ENCODE measurements around the gene ADM. TPM values are rescaled to one million over a fixed set of nuclear protein-coding genes. Genes with fewer than 3 reads are reported as not detected.
A peak's percentile ranks its signal among the peaks of the same experiment; 100 is the strongest.

Gene ADM
- total RNA-seq, 2 experiments from 2014 or later: 11.7 to 14.4 TPM

DNA sequence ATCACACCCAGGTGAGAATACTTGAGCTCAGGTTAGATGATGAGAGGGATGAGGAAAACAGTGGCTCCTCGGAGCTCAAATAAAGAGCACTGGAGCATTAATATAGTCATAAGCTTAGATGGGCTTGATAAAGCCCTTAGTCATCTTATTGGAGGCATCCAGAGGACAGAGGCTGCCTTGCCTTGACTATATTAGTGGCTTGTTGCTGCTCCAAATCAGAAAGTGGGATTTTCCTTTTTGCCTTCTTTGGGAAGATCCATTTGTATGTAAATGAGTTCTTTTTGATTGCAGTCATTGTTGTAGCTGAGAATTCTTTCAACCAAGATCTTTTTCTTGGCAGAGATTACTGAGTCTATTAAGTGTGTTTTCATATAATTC lies 18.9 kb downstream of the ADM start:
- peak overlapping the region; percentile 86 for H3K27ac Mint-ChIP-seq
- ChIA-PET CTCF (interaction anchor here (0.6 to 3.3 kb wide), 14 partner anchors 9 to 1209 kb away, joined by 3 to 41 read pairs (median 4); no protein-coding TSS in a partner anchor), POLR2A (no interaction called here)
- peaks cover 2% of the 10 kb centered on the region for H3K27me3 Mint-ChIP-seq
- no peaks in the 10 kb centered on the region for H3K36me3 Mint-ChIP-seq (ENCODE audit: low read depth)
- intact Hi-C loops (cut with DNase I, micrococcal nuclease): loop anchor here (1.0 to 10.0 kb wide), 8 partner anchors 15 to 789 kb away; no protein-coding TSS in a partner anchor
- no peak for DNase-seq
- no peaks in the 10 kb centered on the region for H3K9me3 Mint-ChIP-seq (ENCODE audit: low read depth)
- no peak overlapping the region for H3K4me3 Mint-ChIP-seq
- H3K4me1 Mint-ChIP-seq: peaks cover 13% of the 10 kb centered on the region
- ATAC-seq: no peak

DNA sequence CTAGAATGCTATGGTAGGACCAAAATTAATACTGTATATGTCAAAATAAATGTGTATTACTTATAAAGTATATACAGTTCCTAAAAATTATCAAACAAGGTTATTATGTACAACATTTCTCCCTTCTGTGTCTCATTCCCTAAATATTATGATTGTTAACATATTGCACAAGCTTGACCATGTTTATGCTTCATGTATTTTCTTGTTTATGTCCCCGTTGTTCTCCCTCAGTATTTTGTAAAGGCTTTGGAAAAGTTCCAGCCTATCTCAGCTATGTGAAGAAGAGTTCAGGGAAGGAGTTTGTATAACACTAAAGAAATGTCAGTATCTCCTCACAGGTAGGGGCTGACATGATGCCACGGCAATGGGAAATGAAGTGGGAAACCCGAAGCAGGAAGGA lies 19.6 kb downstream of the ADM start:
- no peaks in the 10 kb centered on the region for H3K9me3 Mint-ChIP-seq (ENCODE audit: low read depth)
- H3K4me3 Mint-ChIP-seq: no peak overlapping the region
- peaks cover 13% of the 10 kb centered on the region for H3K4me1 Mint-ChIP-seq
- H3K27ac Mint-ChIP-seq: no peak overlapping the region
- CTCF ChIA-PET: interaction anchor here (0.6 to 3.3 kb wide), 12 partner anchors 9 to 420 kb away, joined by 3 to 41 read pairs (median 3); no protein-coding TSS in a partner anchor
- intact Hi-C loops (cut with DNase I, micrococcal nuclease): loop anchor here in 1 of 2 experiments (5.0 to 10.0 kb wide), 2 partner anchors 712 to 790 kb away; no protein-coding TSS in a partner anchor
- no peak for ATAC-seq
- peaks cover 2% of the 10 kb centered on the region for H3K27me3 Mint-ChIP-seq
- no peak for DNase-seq
- H3K36me3 Mint-ChIP-seq (ENCODE audit: low read depth): no peaks in the 10 kb centered on the region
- POLR2A ChIA-PET: no interaction called here

DNA sequence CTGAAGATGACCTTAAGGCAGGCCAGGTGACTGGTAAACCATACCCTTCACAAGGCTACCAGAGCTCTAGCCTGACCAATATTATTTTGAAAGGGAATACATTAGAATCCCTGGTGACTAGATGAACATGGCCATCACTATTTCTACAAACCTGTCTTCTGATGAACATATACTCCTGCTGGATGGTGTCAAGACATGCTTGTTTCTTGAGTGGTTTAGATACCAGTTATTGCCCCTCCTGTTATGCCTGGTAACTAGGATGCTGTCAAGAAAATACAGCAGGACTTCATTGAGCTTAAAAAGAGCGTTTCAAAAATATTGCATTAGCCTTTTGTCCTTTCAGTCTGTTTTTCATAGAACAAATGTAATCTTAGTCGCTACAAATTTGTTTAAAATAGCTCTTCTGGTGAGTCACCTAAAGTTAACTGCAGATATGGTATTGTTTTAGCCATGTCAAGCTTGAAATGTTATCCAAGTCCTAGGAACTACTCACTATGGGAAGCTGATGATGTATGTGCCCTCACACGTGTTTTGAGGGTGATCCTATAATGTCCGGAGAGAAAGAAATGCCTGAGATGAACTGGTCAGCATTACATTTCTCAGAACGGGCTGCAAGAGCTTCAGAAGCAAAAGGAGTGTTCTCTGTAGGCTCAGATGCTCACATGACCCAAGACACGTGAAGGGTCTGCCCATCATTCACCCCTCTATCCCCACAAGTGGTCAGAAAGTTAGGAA lies 20.6 kb downstream of the ADM start:
- Mint-ChIP-seq H3K4me1 (peaks cover 13% of the 10 kb centered on the region), H3K27me3 (peaks cover 2% of the 10 kb centered on the region), H3K4me3 (no peak overlapping the region), H3K9me3 (ENCODE audit: low read depth) (no peaks in the 10 kb centered on the region), H3K27ac (no peak overlapping the region), H3K36me3 (ENCODE audit: low read depth) (no peaks in the 10 kb centered on the region)
- POLR2A ChIA-PET: no interaction called here
- ATAC-seq (no peak), DNase-seq (no peak)
- intact Hi-C loops (cut with DNase I, micrococcal nuclease): loop anchor here in 1 of 2 experiments (10.0 kb wide), 1 partner anchor 791 kb away; no protein-coding TSS in a partner anchor
- CTCF ChIA-PET: interaction anchor here (0.6 to 3.3 kb wide), 9 partner anchors 8 to 630 kb away, joined by 3 to 41 read pairs (median 3); no protein-coding TSS in a partner anchor

DNA sequence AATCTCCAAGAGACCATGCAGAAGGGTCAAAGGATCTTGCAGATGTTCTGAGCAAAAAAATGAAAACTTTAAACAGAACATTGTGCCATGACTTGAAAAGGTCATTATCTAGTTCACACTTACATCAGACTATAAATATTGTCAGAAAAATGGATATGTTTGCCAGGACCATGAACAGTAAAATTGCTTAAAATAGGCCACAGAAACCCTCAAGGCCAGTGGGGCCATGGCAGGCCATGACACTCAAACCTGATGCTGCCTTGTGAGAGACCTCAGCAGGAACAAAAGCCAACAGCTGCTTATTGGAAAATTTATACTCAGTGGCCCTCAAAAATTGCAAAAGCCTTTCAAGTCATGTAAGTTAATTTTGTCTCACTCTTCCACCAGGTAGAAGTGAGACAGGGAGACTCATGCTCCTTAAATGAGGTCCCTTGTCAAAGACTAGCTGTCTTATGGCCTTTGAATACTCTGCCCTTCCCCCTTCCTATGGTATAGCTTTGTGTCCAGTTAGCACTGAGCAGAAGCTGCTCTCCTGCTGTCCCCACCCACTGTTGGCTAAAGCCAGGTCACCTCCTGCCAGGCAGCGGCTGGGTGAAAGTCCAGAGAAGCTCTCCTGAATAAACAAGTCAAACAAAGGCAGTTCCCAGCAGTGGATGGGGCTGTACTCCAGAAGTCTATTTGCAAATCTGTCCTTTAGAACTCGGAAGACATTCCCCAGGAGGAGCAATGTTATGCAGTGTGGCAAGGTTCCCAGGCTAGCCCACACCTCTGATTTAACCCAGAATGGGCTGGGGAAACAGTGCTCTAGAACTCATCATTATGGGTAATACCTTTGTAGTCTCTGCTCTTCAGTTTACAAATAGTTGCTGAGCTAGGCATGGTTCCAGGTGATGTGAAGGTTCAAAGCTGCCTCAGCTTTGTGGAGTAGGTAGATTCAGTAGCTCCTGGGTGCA lies 21.4 kb downstream of the ADM start:
- intact Hi-C loops (cut with DNase I, micrococcal nuclease): loop anchor here in 1 of 2 experiments (10.0 kb wide), 1 partner anchor 791 kb away; no protein-coding TSS in a partner anchor
- ATAC-seq (no peak), DNase-seq (no peak)
- Mint-ChIP-seq H3K4me3 (no peak overlapping the region), H3K4me1 (peaks cover 13% of the 10 kb centered on the region), H3K27ac (no peak overlapping the region), H3K27me3 (peaks cover 2% of the 10 kb centered on the region), H3K9me3 (ENCODE audit: low read depth) (no peaks in the 10 kb centered on the region), H3K36me3 (ENCODE audit: low read depth) (no peaks in the 10 kb centered on the region)
- ChIA-PET CTCF (interaction anchor here (0.6 to 3.3 kb wide), 7 partner anchors 18 to 690 kb away, joined by 3 to 41 read pairs (median 4); no protein-coding TSS in a partner anchor), POLR2A (no interaction called here)

GRCh38 chr11:10327254-10327653 lies 22.4 kb downstream of the ADM start:
- intact Hi-C loops (cut with DNase I, micrococcal nuclease): loop anchor here in 1 of 2 experiments (10.0 kb wide), 1 partner anchor 792 kb away; no protein-coding TSS in a partner anchor
- ATAC-seq (no peak), DNase-seq (no peak)
- Mint-ChIP-seq H3K4me3 (no peak overlapping the region), H3K9me3 (ENCODE audit: low read depth) (no peaks in the 10 kb centered on the region), H3K27ac (no peak overlapping the region), H3K36me3 (ENCODE audit: low read depth) (no peaks in the 10 kb centered on the region), H3K27me3 (peaks cover 2% of the 10 kb centered on the region), H3K4me1 (peaks cover 12% of the 10 kb centered on the region)
- ChIA-PET POLR2A (no interaction called here), CTCF (interaction anchor here (0.6 to 1.9 kb wide), 4 partner anchors 19 to 691 kb away, joined by 3 to 4 read pairs (median 3); no protein-coding TSS in a partner anchor)

DNA sequence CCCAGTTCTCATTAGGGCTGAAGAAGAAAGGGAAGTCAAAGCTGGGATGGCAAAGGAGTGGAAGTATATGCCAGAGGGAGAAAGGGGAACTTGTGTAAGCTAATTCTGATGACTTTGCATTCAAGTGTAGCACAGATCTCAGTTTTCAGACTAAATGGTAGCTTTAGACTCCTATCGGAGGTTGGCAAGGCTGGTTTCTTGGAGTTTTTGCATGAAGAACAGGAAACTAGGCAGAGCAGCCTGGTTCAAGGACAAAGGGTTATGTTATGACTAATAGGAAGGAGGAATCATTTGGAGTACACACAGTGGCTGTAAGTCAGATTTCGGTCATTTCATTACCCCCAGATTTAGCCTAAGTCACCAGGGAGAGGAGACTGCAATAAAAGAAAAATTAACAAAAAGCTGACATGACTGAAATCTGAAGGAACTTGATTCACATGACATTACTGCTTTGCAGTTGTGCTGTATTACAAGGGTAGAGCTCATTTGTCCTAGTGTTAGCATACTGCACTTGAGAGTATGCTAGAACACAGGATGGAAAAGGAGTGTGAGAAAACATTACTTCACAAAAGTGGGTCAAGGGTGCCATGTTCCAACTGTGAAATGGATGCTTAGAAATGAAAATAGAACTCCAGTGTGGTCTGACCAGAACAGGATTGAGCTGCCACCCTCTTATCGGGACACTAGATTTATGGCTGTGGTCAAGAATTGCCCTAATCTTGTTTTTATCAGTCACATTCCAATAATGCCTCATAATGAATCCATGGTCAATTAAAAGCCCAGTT lies 23.6 kb downstream of the ADM start:
- CTCF ChIA-PET: interaction anchor here (0.6 to 1.7 kb wide), 4 partner anchors 12 to 147 kb away, joined by 3 to 4 read pairs (median 3); no protein-coding TSS in a partner anchor
- Mint-ChIP-seq H3K27ac (no peak overlapping the region), H3K4me1 (peaks cover 1% of the 10 kb centered on the region), H3K4me3 (no peak overlapping the region), H3K9me3 (ENCODE audit: low read depth) (no peaks in the 10 kb centered on the region), H3K27me3 (peaks cover 4% of the 10 kb centered on the region), H3K36me3 (ENCODE audit: low read depth) (peaks cover 1% of the 10 kb centered on the region)
- ATAC-seq: no peak
- intact Hi-C loops (cut with DNase I, micrococcal nuclease): loop anchor here in 1 of 2 experiments (10.0 kb wide), 1 partner anchor 794 kb away; no protein-coding TSS in a partner anchor
- no peak for DNase-seq
- POLR2A ChIA-PET: no interaction called here

DNA sequence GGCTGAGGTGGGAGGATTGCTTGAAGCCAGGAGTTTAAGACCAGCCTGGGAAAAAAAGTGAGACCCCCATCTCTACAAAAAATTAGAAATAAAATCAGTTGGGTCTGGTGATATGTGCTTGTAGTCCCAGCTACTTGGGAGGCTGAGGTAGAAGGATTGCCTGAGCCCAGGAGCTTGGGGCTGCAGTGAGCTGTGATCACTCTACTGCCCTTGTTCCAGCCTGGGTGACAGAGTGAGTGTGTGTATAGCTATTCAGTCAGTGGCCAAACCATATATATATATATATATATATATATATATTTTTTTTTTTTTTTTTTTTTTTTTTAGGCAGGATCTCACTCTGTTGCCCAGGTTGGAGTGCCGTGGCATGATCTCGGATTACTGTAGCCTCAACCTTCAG lies 24.5 kb downstream of the ADM start:
- DNase-seq: no peak
- Mint-ChIP-seq H3K36me3 (ENCODE audit: low read depth) (peaks cover 1% of the 10 kb centered on the region), H3K4me1 (no peaks in the 10 kb centered on the region), H3K9me3 (ENCODE audit: low read depth) (no peaks in the 10 kb centered on the region), H3K27me3 (peaks cover 2% of the 10 kb centered on the region), H3K4me3 (no peak overlapping the region), H3K27ac (no peak overlapping the region)
- ATAC-seq: no peak
- CTCF ChIA-PET: interaction anchor here (0.9 to 1.7 kb wide), 2 partner anchors 73 to 148 kb away, joined by 3 read pairs; no protein-coding TSS in a partner anchor
- POLR2A ChIA-PET: no interaction called here
- intact Hi-C loops (cut with DNase I, micrococcal nuclease): loop anchor here in 1 of 2 experiments (10.0 kb wide), 1 partner anchor 795 kb away; no protein-coding TSS in a partner anchor

GRCh38 chr11:10329935-10330334 lies 25.1 kb downstream of the ADM start:
- peaks cover 1% of the 10 kb centered on the region for H3K36me3 Mint-ChIP-seq (ENCODE audit: low read depth)
- no peak for ATAC-seq
- no peak overlapping the region for H3K4me3 Mint-ChIP-seq
- POLR2A ChIA-PET: no interaction called here
- H3K27me3 Mint-ChIP-seq: peaks cover 2% of the 10 kb centered on the region
- no peak for DNase-seq
- H3K27ac Mint-ChIP-seq: no peak overlapping the region
- CTCF ChIA-PET: interaction anchor here (1.7 kb wide), 1 partner anchor 74 kb away, joined by 3 read pairs; no protein-coding TSS in a partner anchor
- intact Hi-C loops (cut with DNase I, micrococcal nuclease): loop anchor here in 1 of 2 experiments (10.0 kb wide), 1 partner anchor 795 kb away; no protein-coding TSS in a partner anchor
- no peaks in the 10 kb centered on the region for H3K4me1 Mint-ChIP-seq
- H3K9me3 Mint-ChIP-seq (ENCODE audit: low read depth): no peaks in the 10 kb centered on the region

- DNase-seq (no peak), ATAC-seq (no peak)
- peaks cover 1% of the 10 kb centered on the region for H3K36me3 Mint-ChIP-seq (ENCODE audit: low read depth)
- H3K9me3 Mint-ChIP-seq (ENCODE audit: low read depth): no peaks in the 10 kb centered on the region
- CTCF ChIA-PET: interaction anchor here (1.2 kb wide), 1 partner anchor 35 kb away, joined by 3 read pairs; no protein-coding TSS in a partner anchor
- no peaks in the 10 kb centered on the region for H3K4me1 Mint-ChIP-seq
- intact Hi-C loops (cut with DNase I, micrococcal nuclease): no loop called here
- H3K27me3 Mint-ChIP-seq: peaks cover 2% of the 10 kb centered on the region
- no peak overlapping the region for H3K27ac Mint-ChIP-seq
- no peak overlapping the region for H3K4me3 Mint-ChIP-seq
- POLR2A ChIA-PET: no interaction called here
These were observed 26.8 kb downstream of the ADM start for GRCh38 chr11:10331548-10332289.

- Mint-ChIP-seq H3K27ac (no peak overlapping the region), H3K4me3 (no peak overlapping the region), H3K27me3 (peaks cover 5% of the 10 kb centered on the region), H3K36me3 (ENCODE audit: low read depth) (peaks cover 1% of the 10 kb centered on the region), H3K9me3 (ENCODE audit: low read depth) (no peaks in the 10 kb centered on the region), H3K4me1 (no peaks in the 10 kb centered on the region)
- ChIA-PET POLR2A (interaction anchor here (0.7 kb wide), 1 partner anchor 1241 kb away, joined by 3 read pairs; no protein-coding TSS in a partner anchor), CTCF (interaction anchor here (1.1 to 1.2 kb wide), 3 partner anchors 8 to 12 kb away, joined by 3 read pairs; no protein-coding TSS in a partner anchor)
- DNase-seq: no peak
- intact Hi-C loops (cut with DNase I, micrococcal nuclease): no loop called here
- ATAC-seq: no peak
These were observed 28.6 kb downstream of the ADM start for GRCh38 chr11:10333490-10333889.

All from activated CD4-positive, alpha-beta T cell treated with anti-CD3 and anti-CD28 coated beads for 36 hours (primary cell).